Measurements from ENCODE around the gene CCSER1. TPM values are rescaled to one million over a fixed set of nuclear protein-coding genes. Genes with fewer than 3 reads are reported as not detected.
"Not testable (repeated sequence)": the region's sequence is repeated elsewhere in the genome, so short reads cannot be mapped to it uniquely, and the experiment has no call there.

CCSER1 gene
- total and polyA plus RNA-seq, 4 donors, result 3.5 to 66.1 (median 14.5) TPM

GRCh38 chr4:91258326-91258725 lies 1131.1 kb downstream of the CCSER1 start:
- Histone ChIP-seq H3K36me3 (ENCODE audit: control insufficient read depth, insufficient read depth, low read length) (no peaks in the 10 kb centered on the region), H3K4me1 (ENCODE audit: control insufficient read depth, insufficient read depth, low read length) (no peaks in the 10 kb centered on the region), H3K27me3 (ENCODE audit: control insufficient read depth, insufficient read depth, low read length) (no peaks in the 10 kb centered on the region), H3K27ac (ENCODE audit: low read depth, low read length) (no peak overlapping the region), H3K4me3 (ENCODE audit: low read depth, low read length) (no peak overlapping the region), H3K9me3 (ENCODE audit: control insufficient read depth, insufficient read depth, low read length) (no peaks in the 10 kb centered on the region)
- DNase-seq (ENCODE audit: low read depth in 4 of 6, low spot score in 6 of 6), result no peak

GRCh38 chr4:91267543-91267942 lies 1140.3 kb downstream of the CCSER1 start:
- H3K9me3 ChIP-seq (ENCODE audit: control insufficient read depth, insufficient read depth, low read length), result no peaks in the 10 kb centered on the region
- H3K4me1 ChIP-seq (ENCODE audit: control insufficient read depth, insufficient read depth, low read length), result no peaks in the 10 kb centered on the region
- peak in 1 of 6 donors; percentile 70 for DNase-seq (ENCODE audit: low read depth in 4 of 6, low spot score in 6 of 6)
- no peak overlapping the region for H3K4me3 ChIP-seq (ENCODE audit: low read depth, low read length)
- no peaks in the 10 kb centered on the region for H3K36me3 ChIP-seq (ENCODE audit: control insufficient read depth, insufficient read depth, low read length)
- H3K27me3 ChIP-seq (ENCODE audit: control insufficient read depth, insufficient read depth, low read length), result no peaks in the 10 kb centered on the region
- no peak overlapping the region for H3K27ac ChIP-seq (ENCODE audit: low read depth, low read length)

GRCh38 chr4:91268481-91268880 lies 1141.3 kb downstream of the CCSER1 start:
- not testable (repeated sequence) for H3K27me3 ChIP-seq (ENCODE audit: control insufficient read depth, insufficient read depth, low read length); H3K4me1 ChIP-seq (ENCODE audit: control insufficient read depth, insufficient read depth, low read length); H3K9me3 ChIP-seq (ENCODE audit: control insufficient read depth, insufficient read depth, low read length); H3K4me3 ChIP-seq (ENCODE audit: low read depth, low read length); DNase-seq (ENCODE audit: low read depth in 4 of 6, low spot score in 6 of 6); H3K27ac ChIP-seq (ENCODE audit: low read depth, low read length); H3K36me3 ChIP-seq (ENCODE audit: control insufficient read depth, insufficient read depth, low read length)
- WGBS (ENCODE audit: insufficient coverage), result 36% methylated on average over 1 of the region's 4 CpGs

GRCh38 chr4:91268913-91269312 lies 1141.7 kb downstream of the CCSER1 start:
- no CpG with 5 or more reads among the region's 2 CpGs for WGBS (ENCODE audit: insufficient coverage)
- no peaks in the 10 kb centered on the region for H3K36me3 ChIP-seq (ENCODE audit: control insufficient read depth, insufficient read depth, low read length)
- no peak overlapping the region for H3K27ac ChIP-seq (ENCODE audit: low read depth, low read length)
- H3K27me3 ChIP-seq (ENCODE audit: control insufficient read depth, insufficient read depth, low read length), result no peaks in the 10 kb centered on the region
- H3K9me3 ChIP-seq (ENCODE audit: control insufficient read depth, insufficient read depth, low read length), result no peaks in the 10 kb centered on the region
- no peak overlapping the region for H3K4me3 ChIP-seq (ENCODE audit: low read depth, low read length)
- no peaks in the 10 kb centered on the region for H3K4me1 ChIP-seq (ENCODE audit: control insufficient read depth, insufficient read depth, low read length)
- no peak for DNase-seq (ENCODE audit: low read depth in 4 of 6, low spot score in 6 of 6)

- H3K4me1 ChIP-seq (ENCODE audit: control insufficient read depth, insufficient read depth, low read length), result no peaks in the 10 kb centered on the region
- H3K4me3 ChIP-seq (ENCODE audit: low read depth, low read length), result no peak overlapping the region
- no peaks in the 10 kb centered on the region for H3K9me3 ChIP-seq (ENCODE audit: control insufficient read depth, insufficient read depth, low read length)
- no peak overlapping the region for H3K27ac ChIP-seq (ENCODE audit: low read depth, low read length)
- 100% methylated on average over 2 of the region's 2 CpGs for WGBS (ENCODE audit: insufficient coverage)
- H3K27me3 ChIP-seq (ENCODE audit: control insufficient read depth, insufficient read depth, low read length), result no peaks in the 10 kb centered on the region
- H3K36me3 ChIP-seq (ENCODE audit: control insufficient read depth, insufficient read depth, low read length), result no peaks in the 10 kb centered on the region
- DNase-seq (ENCODE audit: low read depth in 4 of 6, low spot score in 6 of 6), result no peak
Measured at GRCh38 chr4:91279899-91280298, 1152.7 kb downstream of the CCSER1 start.

GRCh38 chr4:91280551-91281290 lies 1153.5 kb downstream of the CCSER1 start:
- Histone ChIP-seq H3K36me3 (ENCODE audit: control insufficient read depth, insufficient read depth, low read length) (no peaks in the 10 kb centered on the region), H3K27me3 (ENCODE audit: control insufficient read depth, insufficient read depth, low read length) (no peaks in the 10 kb centered on the region), H3K4me3 (ENCODE audit: low read depth, low read length) (no peak overlapping the region), H3K9me3 (ENCODE audit: control insufficient read depth, insufficient read depth, low read length) (no peaks in the 10 kb centered on the region), H3K4me1 (ENCODE audit: control insufficient read depth, insufficient read depth, low read length) (no peaks in the 10 kb centered on the region), H3K27ac (ENCODE audit: low read depth, low read length) (no peak overlapping the region)
- WGBS (ENCODE audit: insufficient coverage), result 90% methylated on average over 3 of the region's 3 CpGs
- DNase-seq (ENCODE audit: low read depth in 4 of 6, low spot score in 6 of 6), result no peak

- Histone ChIP-seq H3K27ac (ENCODE audit: low read depth, low read length) (no peak overlapping the region), H3K9me3 (ENCODE audit: control insufficient read depth, insufficient read depth, low read length) (no peaks in the 10 kb centered on the region), H3K36me3 (ENCODE audit: control insufficient read depth, insufficient read depth, low read length) (no peaks in the 10 kb centered on the region), H3K27me3 (ENCODE audit: control insufficient read depth, insufficient read depth, low read length) (no peaks in the 10 kb centered on the region), H3K4me1 (ENCODE audit: control insufficient read depth, insufficient read depth, low read length) (no peaks in the 10 kb centered on the region), H3K4me3 (ENCODE audit: low read depth, low read length) (no peak overlapping the region)
- no peak for DNase-seq (ENCODE audit: low read depth in 4 of 6, low spot score in 6 of 6)
- no CpG with 5 or more reads among the region's 3 CpGs for WGBS (ENCODE audit: insufficient coverage)
Measured at GRCh38 chr4:91282217-91282616, 1155.0 kb downstream of the CCSER1 start.

- Histone ChIP-seq H3K36me3 (ENCODE audit: control insufficient read depth, insufficient read depth, low read length) (no peaks in the 10 kb centered on the region), H3K4me3 (ENCODE audit: low read depth, low read length) (no peak overlapping the region), H3K27ac (ENCODE audit: low read depth, low read length) (no peak overlapping the region), H3K27me3 (ENCODE audit: control insufficient read depth, insufficient read depth, low read length) (no peaks in the 10 kb centered on the region), H3K4me1 (ENCODE audit: control insufficient read depth, insufficient read depth, low read length) (no peaks in the 10 kb centered on the region), H3K9me3 (ENCODE audit: control insufficient read depth, insufficient read depth, low read length) (no peaks in the 10 kb centered on the region)
- 100% methylated on average over 1 of the region's 1 CpG for WGBS (ENCODE audit: insufficient coverage)
- DNase-seq (ENCODE audit: low read depth in 4 of 6, low spot score in 6 of 6), result no peak
Measured at GRCh38 chr4:91283726-91284230, 1156.6 kb downstream of the CCSER1 start.

- Histone ChIP-seq H3K36me3 (ENCODE audit: control insufficient read depth, insufficient read depth, low read length) (no peaks in the 10 kb centered on the region), H3K9me3 (ENCODE audit: control insufficient read depth, insufficient read depth, low read length) (no peaks in the 10 kb centered on the region), H3K4me1 (ENCODE audit: control insufficient read depth, insufficient read depth, low read length) (no peaks in the 10 kb centered on the region), H3K4me3 (ENCODE audit: low read depth, low read length) (no peak overlapping the region), H3K27ac (ENCODE audit: low read depth, low read length) (no peak overlapping the region), H3K27me3 (ENCODE audit: control insufficient read depth, insufficient read depth, low read length) (no peaks in the 10 kb centered on the region)
- no CpG with 5 or more reads among the region's 3 CpGs for WGBS (ENCODE audit: insufficient coverage)
- DNase-seq (ENCODE audit: low read depth in 4 of 6, low spot score in 6 of 6), result no peak
Measured at GRCh38 chr4:91284480-91284879, 1157.3 kb downstream of the CCSER1 start.

GRCh38 chr4:91285487-91285886 lies 1158.3 kb downstream of the CCSER1 start:
- no peak for DNase-seq (ENCODE audit: low read depth in 4 of 6, low spot score in 6 of 6)
- Histone ChIP-seq H3K36me3 (ENCODE audit: control insufficient read depth, insufficient read depth, low read length) (no peaks in the 10 kb centered on the region), H3K4me1 (ENCODE audit: control insufficient read depth, insufficient read depth, low read length) (no peaks in the 10 kb centered on the region), H3K9me3 (ENCODE audit: control insufficient read depth, insufficient read depth, low read length) (no peaks in the 10 kb centered on the region), H3K27me3 (ENCODE audit: control insufficient read depth, insufficient read depth, low read length) (no peaks in the 10 kb centered on the region), H3K4me3 (ENCODE audit: low read depth, low read length) (no peak overlapping the region), H3K27ac (ENCODE audit: low read depth, low read length) (no peak overlapping the region)
- WGBS (ENCODE audit: insufficient coverage), result no CpG with 5 or more reads among the region's 2 CpGs

Data from spinal cord (tissue), 10 donors.